Osteocyte (in vitro differentiated cells): ENCODE data around the gene WNT5A. TPM values are rescaled to one million over a fixed set of nuclear protein-coding genes. Genes with fewer than 3 reads are reported as not detected.

Experiments
- DNase-seq: peaks from one replicate; pipeline ENCODE4 v3.0.0; 2021; ENCODE audit warnings: mixed read lengths; ENCODE audit not compliant: unreplicated experiment; ENCODE audit errors: extremely low spot score
- H3K27ac Mint-ChIP-seq: one replicate; pipeline ENCODE4 v1.8.0; 2021; ENCODE audit warnings: mild to moderate bottlenecking, mixed read lengths; ENCODE audit not compliant: unreplicated experiment
- H3K27me3 Mint-ChIP-seq: one replicate; pipeline ENCODE4 v1.8.0; 2021; ENCODE audit warnings: mixed read lengths; ENCODE audit not compliant: unreplicated experiment
- H3K36me3 Mint-ChIP-seq: one replicate; pipeline ENCODE4 v1.8.0; 2021; ENCODE audit warnings: mixed read lengths; ENCODE audit not compliant: unreplicated experiment
- H3K4me1 Mint-ChIP-seq: one replicate; pipeline ENCODE4 v1.8.0; 2021; ENCODE audit warnings: mixed read lengths; ENCODE audit not compliant: unreplicated experiment
- H3K4me3 Mint-ChIP-seq: one replicate; pipeline ENCODE4 v1.8.0; 2021; ENCODE audit warnings: mild to moderate bottlenecking, moderate library complexity, mixed read lengths; ENCODE audit not compliant: unreplicated experiment
- H3K9me3 Mint-ChIP-seq: one replicate; pipeline ENCODE4 v1.8.0; 2021; ENCODE audit warnings: mixed read lengths; ENCODE audit not compliant: unreplicated experiment
- CTCF ChIP-seq: fragments of 200-600 bp; sonication (generic); IDR thresholded peaks from 2 replicates; pipeline ENCODE4 v1.5.0; 2021; ENCODE audit warnings: antibody characterized with exemption, mild to moderate bottlenecking, moderate library complexity
- total RNA-seq: library from RNA; stranded (reverse); gene quantifications from 2 replicates; pipeline ENCODE4 v1.2.1, GENCODE V29; 2021

Gene WNT5A
- total RNA-seq, 1 donor from 2014 or later = 30.4 TPM

DNA sequence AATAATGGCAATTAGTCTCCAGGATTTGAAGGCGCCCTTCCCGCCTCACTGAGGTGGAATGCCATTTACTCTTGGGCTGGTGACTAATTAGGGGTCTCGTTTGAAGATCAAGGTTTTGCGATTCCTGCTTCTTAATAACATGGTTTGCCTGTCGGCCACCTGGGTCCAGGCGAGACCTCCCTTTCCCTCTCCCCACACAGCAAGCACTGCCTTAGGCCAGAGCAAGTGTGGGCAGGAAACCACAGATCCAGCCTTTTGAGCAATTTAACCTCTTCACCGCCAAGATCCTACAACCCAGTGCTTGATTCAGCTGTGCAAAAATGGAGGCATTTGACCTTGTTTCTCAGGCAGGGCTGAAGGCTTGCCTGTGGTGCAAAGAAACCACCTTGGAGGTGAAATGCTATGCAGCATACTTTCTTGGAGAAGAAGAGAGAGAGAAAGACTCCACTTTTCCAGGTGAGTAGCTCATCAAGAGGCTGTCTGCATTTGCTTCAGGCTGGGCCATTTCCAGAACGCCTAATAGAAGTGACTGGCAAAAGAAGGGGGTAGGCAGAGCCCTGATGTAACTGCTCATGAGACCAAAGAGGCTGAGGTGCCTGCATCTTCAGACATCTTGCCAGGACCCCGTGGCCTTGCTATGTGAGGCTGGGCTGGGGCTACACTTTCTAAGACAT lies 34.1 kb upstream of the WNT5A start:
- Mint-ChIP-seq H3K27me3 (peaks cover under 1% of the 10 kb centered on the region), H3K36me3 (no peaks in the 10 kb centered on the region), H3K9me3 (no peaks in the 10 kb centered on the region), H3K4me3 (no peak overlapping the region), H3K4me1 (peaks cover 15% of the 10 kb centered on the region), H3K27ac (no peak overlapping the region)
- no peak for DNase-seq
- no peak for TF ChIP-seq CTCF

GRCh38 chr3:55519019-55519418 lies 31.9 kb upstream of the WNT5A start:
- Mint-ChIP-seq H3K27me3 (peaks cover 12% of the 10 kb centered on the region), H3K36me3 (no peaks in the 10 kb centered on the region), H3K4me3 (no peak overlapping the region), H3K4me1 (peaks cover 5% of the 10 kb centered on the region), H3K9me3 (no peaks in the 10 kb centered on the region), H3K27ac (no peak overlapping the region)
- DNase-seq = no peak
- TF ChIP-seq CTCF = no peak

DNA sequence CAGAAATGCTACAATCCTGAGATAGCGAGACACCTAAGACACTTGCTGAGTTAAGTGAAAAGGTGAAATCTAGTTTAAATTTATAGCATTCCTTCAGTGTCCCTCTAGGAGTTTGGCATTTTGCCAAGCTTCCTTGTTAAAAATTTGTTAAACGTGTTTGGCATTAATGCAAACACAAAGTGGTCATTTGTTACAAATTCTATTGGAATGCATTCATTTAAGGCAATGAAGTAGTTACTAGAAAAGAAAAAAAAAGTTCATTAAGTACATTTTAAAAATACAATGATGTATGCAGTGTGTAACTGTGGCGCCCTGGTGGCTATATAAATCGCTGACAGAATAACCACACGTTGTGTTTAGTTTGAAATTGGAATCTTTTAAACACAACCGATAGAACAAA lies 31.3 kb upstream of the WNT5A start:
- peaks cover 5% of the 10 kb centered on the region for H3K4me1 Mint-ChIP-seq
- H3K4me3 Mint-ChIP-seq = no peak overlapping the region
- H3K9me3 Mint-ChIP-seq = no peaks in the 10 kb centered on the region
- no peak for TF ChIP-seq CTCF
- peaks cover 12% of the 10 kb centered on the region for H3K27me3 Mint-ChIP-seq
- H3K36me3 Mint-ChIP-seq = no peaks in the 10 kb centered on the region
- H3K27ac Mint-ChIP-seq = no peak overlapping the region
- no peak for DNase-seq

GRCh38 chr3:55516392-55517030 lies 29.4 kb upstream of the WNT5A start:
- no peak overlapping the region for H3K27ac Mint-ChIP-seq
- H3K4me3 Mint-ChIP-seq = no peak overlapping the region
- no peak for TF ChIP-seq CTCF
- peaks cover 20% of the 10 kb centered on the region for H3K4me1 Mint-ChIP-seq
- DNase-seq = no peak
- peaks cover 17% of the 10 kb centered on the region for H3K27me3 Mint-ChIP-seq
- no peaks in the 10 kb centered on the region for H3K9me3 Mint-ChIP-seq
- H3K36me3 Mint-ChIP-seq = no peaks in the 10 kb centered on the region

DNA sequence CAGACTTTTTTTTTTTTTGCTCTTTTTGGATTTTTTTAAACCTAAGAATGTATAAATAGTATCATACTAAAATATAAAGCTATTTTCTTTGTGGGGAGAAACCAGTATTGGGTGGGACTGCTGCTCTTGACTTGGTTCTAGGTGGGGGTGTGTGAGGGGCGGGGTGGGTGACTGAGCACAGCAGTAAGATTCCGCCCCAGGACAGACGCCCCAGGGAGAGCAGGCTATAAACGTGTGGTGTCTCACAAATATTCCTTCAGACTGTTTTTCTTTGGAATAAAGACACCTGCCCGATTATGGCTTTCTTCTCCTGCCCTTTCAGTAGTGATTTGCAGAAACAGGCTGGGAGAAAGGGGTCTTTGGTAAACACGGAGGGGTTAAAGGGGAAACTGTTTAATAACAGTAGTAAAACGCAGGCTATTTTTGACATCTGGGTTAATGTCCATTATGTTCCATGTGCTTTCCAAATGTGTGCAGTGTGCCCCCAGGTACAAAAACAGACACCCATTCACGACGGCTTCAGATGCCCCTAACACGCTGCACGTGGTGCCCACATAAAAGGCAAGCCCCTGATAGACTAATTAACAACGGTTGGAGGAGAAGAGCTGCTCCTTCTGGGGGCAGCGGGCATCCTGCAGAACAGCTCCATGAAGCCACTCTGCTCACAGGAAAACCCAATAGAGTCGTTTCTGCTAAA lies 28.6 kb upstream of the WNT5A start:
- H3K9me3 Mint-ChIP-seq = no peaks in the 10 kb centered on the region
- no peak overlapping the region for H3K27ac Mint-ChIP-seq
- H3K4me1 Mint-ChIP-seq = peaks cover 17% of the 10 kb centered on the region
- no peak for DNase-seq
- no peak overlapping the region for H3K4me3 Mint-ChIP-seq
- H3K36me3 Mint-ChIP-seq = no peaks in the 10 kb centered on the region
- TF ChIP-seq CTCF = no peak
- peaks cover 19% of the 10 kb centered on the region for H3K27me3 Mint-ChIP-seq
